Kidney epithelial cell (primary cell): ENCODE measurements around the gene CSRNP3. TPM values are rescaled to one million over a fixed set of nuclear protein-coding genes. Genes with fewer than 3 reads are reported as not detected.

Experiments
- DNase-seq: peaks from one replicate; pipeline ENCODE4 v3.0.0-alpha.2; 2010; ENCODE audit warnings: low read depth
- H3K27me3 ChIP-seq: 2 replicates; pipeline ENCODE4 v1.6.0; 2011; ENCODE audit warnings: low read length; ENCODE audit not compliant: control insufficient read depth, insufficient read depth
- H3K36me3 ChIP-seq: 2 replicates; pipeline ENCODE4 v1.5.1; 2011; ENCODE audit warnings: low read length; ENCODE audit not compliant: control insufficient read depth, insufficient read depth
- H3K4me3 ChIP-seq: 2 replicates; pipeline ENCODE4 v1.5.1; 2011; ENCODE audit warnings: low read depth, mild to moderate bottlenecking, control low read depth, low read length
- CTCF ChIP-seq: IDR thresholded peaks from 2 replicates; pipeline ENCODE4 v1.5.1; 2011; ENCODE audit warnings: mild to moderate bottlenecking, moderate library complexity, low read length, control low read depth, inconsistent platforms; ENCODE audit not compliant: insufficient read depth, poor library complexity, severe bottlenecking
- total RNA-seq: library from RNA; depleted of rRNA; stranded (reverse); fragments of >200 nt; gene quantifications from 2 replicates; pipeline ENCODE4 v1.2.3, GENCODE V29; 2015

Gene CSRNP3
- total RNA-seq, 1 donor from 2014 or later: 1.6 TPM

GRCh38 chr2:165637396-165637795, 167.9 kb downstream of the CSRNP3 start:
- no peak for DNase-seq

DNA sequence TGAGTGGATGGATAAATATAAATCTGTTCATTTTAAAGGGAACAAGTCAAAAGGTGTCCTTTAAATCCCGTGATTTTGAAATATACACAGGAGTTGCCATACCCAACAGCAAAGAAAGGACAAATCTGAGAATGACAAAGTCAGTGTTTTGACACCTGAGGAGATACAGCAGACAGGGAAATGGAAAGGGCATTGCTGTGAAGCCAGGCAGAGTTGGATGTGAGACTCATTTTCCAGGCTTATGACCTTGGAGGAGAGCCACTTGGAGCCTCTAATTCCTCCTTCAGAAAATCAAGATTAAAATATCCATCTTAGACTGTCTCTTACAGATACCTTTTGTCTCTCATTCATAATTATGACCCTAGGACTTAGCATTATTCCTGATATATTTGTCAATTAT, 170.0 kb downstream of the CSRNP3 start:
- no peak for DNase-seq
- Histone ChIP-seq H3K36me3 (no peaks in the 10 kb centered on the region), H3K27me3 (no peaks in the 10 kb centered on the region), H3K4me3 (no peak overlapping the region)
- TF ChIP-seq CTCF: no peak

More at GRCh38 chr2:165637396-165637795, 167.9 kb downstream of the CSRNP3 start:
- Histone ChIP-seq H3K4me3 (no peak overlapping the region), H3K36me3 (no peaks in the 10 kb centered on the region), H3K27me3 (no peaks in the 10 kb centered on the region)
- no peak for TF ChIP-seq CTCF

GRCh38 chr2:165640247-165640929, 170.9 kb downstream of the CSRNP3 start:
- TF ChIP-seq CTCF: no peak
- no peak for DNase-seq
- H3K36me3 ChIP-seq: no peaks in the 10 kb centered on the region
- H3K4me3 ChIP-seq: no peak overlapping the region
- H3K27me3 ChIP-seq: no peaks in the 10 kb centered on the region

GRCh38 chr2:165645930-165646831, 176.7 kb downstream of the CSRNP3 start:
- H3K36me3 ChIP-seq: no peaks in the 10 kb centered on the region
- no peak for DNase-seq
- no peaks in the 10 kb centered on the region for H3K27me3 ChIP-seq
- TF ChIP-seq CTCF: no peak
- no peak overlapping the region for H3K4me3 ChIP-seq

DNA sequence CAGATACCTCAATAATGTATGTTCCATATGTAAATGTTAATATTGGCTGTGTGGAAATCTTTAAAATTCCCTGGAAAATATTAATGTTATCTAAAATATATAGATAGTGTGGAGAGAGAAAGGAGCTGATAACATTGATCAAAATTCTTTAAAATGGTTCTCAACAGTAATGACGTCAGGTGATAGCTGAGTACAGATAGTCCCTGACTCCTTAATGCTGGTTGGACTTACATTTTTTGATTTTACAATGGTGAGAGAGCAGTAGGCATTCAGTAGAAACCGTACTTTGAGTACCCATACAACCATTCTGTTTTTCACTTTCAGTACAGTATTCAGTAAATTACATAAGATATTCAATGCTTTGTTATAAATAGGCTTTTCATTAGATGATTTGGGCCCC, 177.9 kb downstream of the CSRNP3 start:
- H3K36me3 ChIP-seq: no peaks in the 10 kb centered on the region
- no peak overlapping the region for H3K4me3 ChIP-seq
- no peaks in the 10 kb centered on the region for H3K27me3 ChIP-seq
- no peak for TF ChIP-seq CTCF
- DNase-seq: no peak
